ENCODE measurements around the gene NLGN4Y. TPM values are rescaled to one million over a fixed set of nuclear protein-coding genes. Genes with fewer than 3 reads are reported as not detected.

Gene NLGN4Y
- total RNA-seq, 1 donor from 2014 or later, result not detected

- no peak for TF ChIP-seq CTCF (conservative IDR thresholded peaks at IDR 0.05)
- no peaks in the 10 kb centered on the region for H3K36me3 Mint-ChIP-seq (ENCODE audit: low read depth)
- H3K4me1 Mint-ChIP-seq, result no peaks in the 10 kb centered on the region
- H3K9me3 Mint-ChIP-seq, result no peaks in the 10 kb centered on the region
- no peak for DNase-seq (ENCODE audit: low read depth, low spot score)
- H3K4me3 Mint-ChIP-seq, result no peak overlapping the region
- H3K27ac Mint-ChIP-seq (ENCODE audit: unreplicated experiment), result no peak overlapping the region
- H3K27me3 Mint-ChIP-seq (ENCODE audit: low read depth), result no peaks in the 10 kb centered on the region
Measured at GRCh38 chrY:14522379-14522950, 1.9 kb upstream of the NLGN4Y start.

GRCh38 chrY:14523491-14524271, 648 bp upstream of the NLGN4Y start:
- Mint-ChIP-seq H3K27me3 (ENCODE audit: low read depth) (no peaks in the 10 kb centered on the region), H3K9me3 (no peaks in the 10 kb centered on the region), H3K27ac (ENCODE audit: unreplicated experiment) (no peak overlapping the region), H3K4me3 (no peak overlapping the region), H3K36me3 (ENCODE audit: low read depth) (no peaks in the 10 kb centered on the region), H3K4me1 (no peaks in the 10 kb centered on the region)
- no peak for TF ChIP-seq CTCF (conservative IDR thresholded peaks at IDR 0.05)
- no peak for DNase-seq (ENCODE audit: low read depth, low spot score)

- no peaks in the 10 kb centered on the region for H3K9me3 Mint-ChIP-seq
- no peaks in the 10 kb centered on the region for H3K4me1 Mint-ChIP-seq
Measured at GRCh38 chrY:14525315-14525714, 986 bp downstream of the NLGN4Y start.

GRCh38 chrY:14528361-14528760, 4.0 kb downstream of the NLGN4Y start:
- H3K36me3 Mint-ChIP-seq (ENCODE audit: low read depth), result no peaks in the 10 kb centered on the region
- H3K4me1 Mint-ChIP-seq, result no peaks in the 10 kb centered on the region
- no peak overlapping the region for H3K27ac Mint-ChIP-seq (ENCODE audit: unreplicated experiment)
- H3K4me3 Mint-ChIP-seq, result no peak overlapping the region
- H3K9me3 Mint-ChIP-seq, result no peaks in the 10 kb centered on the region
- no peaks in the 10 kb centered on the region for H3K27me3 Mint-ChIP-seq (ENCODE audit: low read depth)
- TF ChIP-seq CTCF (conservative IDR thresholded peaks at IDR 0.05), result no peak
- DNase-seq (ENCODE audit: low read depth, low spot score), result no peak

More at GRCh38 chrY:14525315-14525714, 986 bp downstream of the NLGN4Y start:
- H3K27ac Mint-ChIP-seq (ENCODE audit: unreplicated experiment), result no peak overlapping the region
- no peak for TF ChIP-seq CTCF (conservative IDR thresholded peaks at IDR 0.05)
- no peak overlapping the region for H3K4me3 Mint-ChIP-seq
- H3K36me3 Mint-ChIP-seq (ENCODE audit: low read depth), result no peaks in the 10 kb centered on the region
- H3K27me3 Mint-ChIP-seq (ENCODE audit: low read depth), result no peaks in the 10 kb centered on the region
- no peak for DNase-seq (ENCODE audit: low read depth, low spot score)

GRCh38 chrY:14536703-14537102, 12.4 kb downstream of the NLGN4Y start:
- H3K4me1 Mint-ChIP-seq, result no peaks in the 10 kb centered on the region
- H3K27ac Mint-ChIP-seq (ENCODE audit: unreplicated experiment), result no peak overlapping the region
- no peak for DNase-seq (ENCODE audit: low read depth, low spot score)
- no peak overlapping the region for H3K4me3 Mint-ChIP-seq
- TF ChIP-seq CTCF (conservative IDR thresholded peaks at IDR 0.05), result no peak
- H3K36me3 Mint-ChIP-seq (ENCODE audit: low read depth), result no peaks in the 10 kb centered on the region
- no peaks in the 10 kb centered on the region for H3K9me3 Mint-ChIP-seq
- no peaks in the 10 kb centered on the region for H3K27me3 Mint-ChIP-seq (ENCODE audit: low read depth)

Measured in neural crest cell (in vitro differentiated cells).